Endothelial cell of umbilical vein (primary cell): ENCODE results near the gene CRTC2. TPM values are rescaled to one million over a fixed set of nuclear protein-coding genes. Genes with fewer than 3 reads are reported as not detected.

Experiments
- BruUV-seq: library from RNA; stranded (reverse); fragments of 400-500 nt; replicated peaks from 2 replicates; lab custom pipeline; 2021; lab: Mats Ljungman, UMichigan
- CTCF ChIA-PET: fragments of 300-600, 350-600 bp; sonication (Branson Sonifier 250); formaldehyde crosslinking; loops from one replicate; lab custom pipeline; 2021; ENCODE audit warnings: antibody characterized with exemption, inconsistent platforms; lab: Charles Lee
- POLR2A ChIA-PET: fragments of 300-600, 350-600 bp; sonication (Branson Sonifier 250); formaldehyde crosslinking; loops from one replicate; lab custom pipeline; 2021; ENCODE audit warnings: antibody characterized with exemption, inconsistent platforms; lab: Charles Lee
- DNase-seq: peaks from one replicate; pipeline ENCODE4 v3.0.0-alpha.2; 2011; ENCODE audit warnings: low read depth, low spot score
- FAIRE-seq: peaks from 2 replicates; lab custom pipeline; 2011; peaks lifted over from hg19 to GRCh38; lab: Jason Lieb, UNC
- H2AFZ ChIP-seq: 2 replicates; pipeline ENCODE4 v1.6.0; 2012; ENCODE audit warnings: low read depth, low read length, control low read depth, inconsistent platforms
- H3K27ac ChIP-seq: 2 replicates; pipeline ENCODE4 v1.5.1; 2011; ENCODE audit warnings: low read depth, mild to moderate bottlenecking, control low read depth, low read length, moderate library complexity; ENCODE audit not compliant: insufficient read depth
- H3K27me3 ChIP-seq, 2 experiments: 2 replicates each; pipeline versions ENCODE4 v1.6.0 to v1.6.1; 2011; ENCODE audit warnings: low read length in 2 of 2, mixed read lengths in 1 of 2; ENCODE audit not compliant: control insufficient read depth in 2 of 2, insufficient read depth in 2 of 2
- H3K36me3 ChIP-seq, 2 experiments: 2 replicates in 1 of 2; 3 replicates in 1 of 2; pipeline ENCODE4 v1.5.1; 2011; ENCODE audit warnings: low read length in 2 of 2, mild to moderate bottlenecking in 1 of 2, moderate library complexity in 1 of 2; ENCODE audit not compliant: control insufficient read depth in 2 of 2, insufficient read depth in 2 of 2; ENCODE audit errors: extremely low read depth in 1 of 2
- H3K4me1 ChIP-seq: 3 replicates; pipeline ENCODE4 v1.5.1; 2011; ENCODE audit warnings: mild to moderate bottlenecking, low read length; ENCODE audit not compliant: control insufficient read depth, insufficient read depth; ENCODE audit errors: extremely low read depth
- H3K4me2 ChIP-seq: 2 replicates; pipeline ENCODE4 v1.6.1; 2011; ENCODE audit warnings: low read length, control low read depth, mixed read lengths; ENCODE audit not compliant: insufficient read depth
- H3K4me3 ChIP-seq, 3 experiments: fragments of 200-600 bp in 1 of 3; sonication (generic), shearing (Covaris generic) in 1 of 3; replicated peaks in 1 of 3; 2 replicates each; pipeline ENCODE4 v1.5.1; 2011 to 2016; ENCODE audit warnings: control low read depth in 3 of 3, low read length in 3 of 3, mild to moderate bottlenecking in 2 of 3, inconsistent platforms in 1 of 3, low read depth in 1 of 3, moderate library complexity in 1 of 3; ENCODE audit not compliant: insufficient read depth in 1 of 3
- H3K79me2 ChIP-seq: 2 replicates; pipeline ENCODE4 v1.6.0; 2012; ENCODE audit warnings: low read length, inconsistent platforms; ENCODE audit not compliant: control insufficient read depth, insufficient read depth
- H3K9ac ChIP-seq: replicated peaks from 2 replicates; pipeline ENCODE3; 2011; ENCODE audit warnings: low read length, control low read depth; ENCODE audit not compliant: insufficient read depth; ENCODE audit errors: extremely low read depth
- H3K9me1 ChIP-seq: replicated peaks from 3 replicates; pipeline ENCODE4 v1.6.0; 2011; ENCODE audit warnings: mild to moderate bottlenecking, low read length; ENCODE audit not compliant: control insufficient read depth, insufficient read depth; ENCODE audit errors: extremely low read depth
- H3K9me3 ChIP-seq: replicated peaks from 2 replicates; pipeline ENCODE4 v1.5.1; 2012; ENCODE audit warnings: low read length, inconsistent platforms; ENCODE audit not compliant: control insufficient read depth, insufficient read depth
- H4K20me1 ChIP-seq: replicated peaks from 2 replicates; pipeline ENCODE3; 2011; ENCODE audit warnings: mild to moderate bottlenecking, low read length; ENCODE audit not compliant: control insufficient read depth, insufficient read depth; ENCODE audit errors: extremely low read depth
- CTCF ChIP-seq, 2 donors: IDR thresholded peaks; 1 replicate in 1 of 2; 2 replicates in 1 of 2; pipeline ENCODE4 v1.5.1; 2011; ENCODE audit warnings: low read length in 2 of 2, mild to moderate bottlenecking in 2 of 2, moderate library complexity in 2 of 2, control low read depth in 1 of 2, inconsistent platforms in 1 of 2, low read depth in 1 of 2; ENCODE audit not compliant: insufficient read depth in 1 of 2; ENCODE audit errors: extremely low read depth in 1 of 2
- EZH2 ChIP-seq: IDR thresholded peaks from 2 replicates; pipeline ENCODE4 v1.6.1; 2012; ENCODE audit warnings: borderline replicate concordance, low read depth, mild to moderate bottlenecking, moderate library complexity, low read length, inconsistent platforms; ENCODE audit not compliant: severe bottlenecking
- FOS ChIP-seq: IDR thresholded peaks from 2 replicates; pipeline ENCODE4 v1.6.1; 2011; ENCODE audit warnings: mild to moderate bottlenecking, low read length, moderate library complexity, borderline replicate concordance; ENCODE audit not compliant: insufficient read depth
- GATA2 ChIP-seq: IDR thresholded peaks from 2 replicates; pipeline ENCODE4 v1.7.0; 2011; ENCODE audit warnings: low read depth, mild to moderate bottlenecking, moderate library complexity, mixed read lengths, low read length; ENCODE audit not compliant: insufficient read length, insufficient read depth
- JUN ChIP-seq: IDR thresholded peaks from 2 replicates; pipeline ENCODE4 v1.6.1; 2011; ENCODE audit warnings: borderline replicate concordance, low read depth; ENCODE audit not compliant: insufficient read length, insufficient read depth
- MAX ChIP-seq: IDR thresholded peaks from 2 replicates; pipeline ENCODE4 v1.6.1; 2011; ENCODE audit not compliant: insufficient read depth, insufficient read length
- MYC ChIP-seq: IDR thresholded peaks from one replicate; pipeline ENCODE4 v1.6.1; 2011; ENCODE audit warnings: mild to moderate bottlenecking, low read depth, low read length
- POLR2A ChIP-seq: IDR thresholded peaks from 2 replicates; pipeline ENCODE4 v1.6.1; 2012; ENCODE audit warnings: low read depth, mild to moderate bottlenecking, control low read depth, low read length
- POLR2AphosphoS5 ChIP-seq: IDR thresholded peaks from 2 replicates; pipeline ENCODE4 v1.6.1; 2012; ENCODE audit warnings: low read depth, mild to moderate bottlenecking, control low read depth, low read length, moderate library complexity; ENCODE audit not compliant: insufficient read depth
- dilution Hi-C: fragments of 300-500 bp; cut with MboI; formaldehyde crosslinking; loops from one replicate; pipeline ENCODE4 v1.15.0; 2019; ENCODE audit warnings: low sequenced_read_pairs; ENCODE audit not compliant: extremely low pct_ligation_motif_present
- intact Hi-C: fragments of 100-400 bp; cut with micrococcal nuclease; formaldehyde crosslinking; loops from one replicate; pipeline ENCODE4 v1.10.0; 2022
- polyA plus RNA-seq, 4 experiments: library from polyadenylated mRNA; depleted of rRNA in 3 of 4; stranded (reverse) in 3 of 4; unstranded in 1 of 4; fragments of >200 nt; gene quantifications; 2 replicates each; pipeline versions ENCODE4 v1.2.1 to v1.2.3, GENCODE V29; 2011 to 2012; ENCODE audit warnings: missing spikeins in 1 of 4
- total RNA-seq: library from RNA; stranded (reverse); gene quantifications from 2 replicates; pipeline ENCODE4 v1.2.3, GENCODE V29; 2021

The CRTC2 gene
- total and polyA plus RNA-seq, 2 donors (not counting 3 experiments of a cell fraction or from before 2014, with no cell fraction given), result 40.2 to 42.2 TPM

GRCh38 chr1:153953859-153954365, 4.5 kb downstream of the CRTC2 start:
- Histone ChIP-seq H2AFZ (no peak overlapping the region), H4K20me1 (no peaks in the 10 kb centered on the region), H3K79me2 (peaks cover 34% of the 10 kb centered on the region), H3K36me3 (peaks cover 6 to 34% of the 10 kb centered on the region in 2 experiments), H3K9me3 (no peaks in the 10 kb centered on the region), H3K9ac (no peak overlapping the region), H3K4me3 (no peak overlapping the region), H3K27ac (no peak overlapping the region), H3K9me1 (no peaks in the 10 kb centered on the region), H3K4me1 (peaks cover 15% of the 10 kb centered on the region), H3K27me3 (no peaks in the 10 kb centered on the region), H3K4me2 (no peak overlapping the region)
- intact Hi-C loops (no loop called here), dilution Hi-C loops (no loop called here)
- TF ChIP-seq JUN, result no peak
- no peak for TF ChIP-seq CTCF (IDR thresholded peaks at IDR 0.05; ENCODE audit: extremely low read depth in 1 of 2, insufficient read depth in 1 of 2, low read depth in 1 of 2, low read length in 2 of 2)
- no peak for TF ChIP-seq GATA2
- TF ChIP-seq MAX, result no peak
- no peak for TF ChIP-seq FOS
- TF ChIP-seq MYC, result no peak
- TF ChIP-seq EZH2, result no peak
- no peak for TF ChIP-seq POLR2A
- no peak for TF ChIP-seq POLR2AphosphoS5
- ChIA-PET POLR2A (interaction anchor here (1.1 kb wide), 1 partner anchor 9 kb away, joined by 3 read pairs; the partner anchor contains the start of gene SLC39A1), CTCF (no interaction called here)
- FAIRE-seq, result no peak
- DNase-seq, result no peak
- BruUV-seq, result no TSS peak
